Osteoblast (primary cell): Measurements from ENCODE around the gene ZNF740. TPM values are rescaled to one million over a fixed set of nuclear protein-coding genes. Genes with fewer than 3 reads are reported as not detected.

Experiments used
- DNase-seq: peaks from one replicate; pipeline ENCODE4 v3.0.0; 2011; ENCODE audit warnings: low spot score, mixed read lengths; ENCODE audit not compliant: insufficient read length; ENCODE audit errors: missing footprints
- H2AFZ ChIP-seq: 2 replicates; pipeline ENCODE4 v1.6.0; 2011; ENCODE audit warnings: mild to moderate bottlenecking, low read length
- H3K27ac ChIP-seq: 2 replicates; pipeline ENCODE4 v1.5.1; 2011; ENCODE audit warnings: mild to moderate bottlenecking, low read depth, low read length, moderate library complexity
- H3K27me3 ChIP-seq: 2 replicates; pipeline ENCODE4 v1.6.0; 2012; ENCODE audit warnings: mild to moderate bottlenecking, control low read depth, inconsistent platforms, low read length, moderate library complexity; ENCODE audit not compliant: insufficient read depth
- H3K36me3 ChIP-seq: 2 replicates; pipeline ENCODE4 v1.5.1; 2011; ENCODE audit warnings: mild to moderate bottlenecking, low read length, control low read depth, moderate library complexity; ENCODE audit not compliant: insufficient read depth
- H3K4me1 ChIP-seq: 2 replicates; pipeline ENCODE4 v1.5.1; 2011; ENCODE audit warnings: mild to moderate bottlenecking, low read length, control low read depth, moderate library complexity; ENCODE audit not compliant: insufficient read depth
- H3K4me2 ChIP-seq: 2 replicates; pipeline ENCODE4 v1.6.0; 2011; ENCODE audit warnings: mild to moderate bottlenecking, low read length; ENCODE audit not compliant: insufficient read depth
- H3K4me3 ChIP-seq: fragments of 200-600 bp; sonication (generic); 3 replicates; pipeline ENCODE4 v1.5.1; 2012; ENCODE audit warnings: mild to moderate bottlenecking, low read length, inconsistent platforms; ENCODE audit not compliant: insufficient read depth
- H3K79me2 ChIP-seq: 2 replicates; pipeline ENCODE4 v1.6.0; 2012; ENCODE audit warnings: mild to moderate bottlenecking, low read length, control low read depth, inconsistent platforms; ENCODE audit not compliant: insufficient read depth
- H3K9me3 ChIP-seq: 2 replicates; pipeline ENCODE4 v1.5.1; 2011; ENCODE audit warnings: low read depth, low read length, control low read depth
- H4K20me1 ChIP-seq: 2 replicates; pipeline ENCODE4 v1.6.0; 2012; ENCODE audit warnings: mild to moderate bottlenecking, low read length, control low read depth; ENCODE audit not compliant: insufficient read depth
- CTCF ChIP-seq: IDR thresholded peaks from 2 replicates; pipeline ENCODE4 v1.5.1; 2011; ENCODE audit warnings: mild to moderate bottlenecking, low read depth, low read length, moderate library complexity; ENCODE audit errors: extremely low read depth
- total RNA-seq: library from RNA; depleted of rRNA; stranded (reverse); fragments of >200 nt; gene quantifications from 2 replicates; pipeline ENCODE4 v1.2.3, GENCODE V29; 2012

Gene ZNF740
- total RNA-seq, 1 donor: 19.5 TPM

- Histone ChIP-seq H3K4me2 (peak overlapping the region; percentile 99), H3K27ac (peak overlapping the region; percentile 93), H3K79me2 (peaks cover 52% of the 10 kb centered on the region), H3K4me1 (peaks cover 60% of the 10 kb centered on the region), H2AFZ (peak overlapping the region; percentile 60), H3K36me3 (peaks cover 10% of the 10 kb centered on the region), H3K9me3 (no peaks in the 10 kb centered on the region), H3K27me3 (no peaks in the 10 kb centered on the region), H4K20me1 (peaks cover 1% of the 10 kb centered on the region), H3K4me3 (peak overlapping the region; percentile 89)
- DNase-seq: peak; percentile 96
- TF ChIP-seq CTCF: no peak
These were observed 38.9 kb downstream of the ZNF740 start for GRCh38 chr12:53219292-53219955.

- H3K27ac ChIP-seq: peak overlapping the region; percentile 93
- H3K9me3 ChIP-seq: no peaks in the 10 kb centered on the region
- H3K27me3 ChIP-seq: no peaks in the 10 kb centered on the region
- H3K36me3 ChIP-seq: peaks cover 5% of the 10 kb centered on the region
- peak overlapping the region; percentile 99 for H3K4me2 ChIP-seq
- H2AFZ ChIP-seq: peak overlapping the region; percentile 71
- H4K20me1 ChIP-seq: no peaks in the 10 kb centered on the region
- H3K79me2 ChIP-seq: peaks cover 46% of the 10 kb centered on the region
- peak overlapping the region; percentile 89 for H3K4me3 ChIP-seq
- TF ChIP-seq CTCF: no peak
- H3K4me1 ChIP-seq: peaks cover 67% of the 10 kb centered on the region
- peak; percentile 98 for DNase-seq
These were observed 39.6 kb downstream of the ZNF740 start for GRCh38 chr12:53219956-53220693.

- peak overlapping the region; percentile 71 for H2AFZ ChIP-seq
- H4K20me1 ChIP-seq: no peaks in the 10 kb centered on the region
- H3K27ac ChIP-seq: peak overlapping the region; percentile 85
- H3K79me2 ChIP-seq: peaks cover 40% of the 10 kb centered on the region
- peak; percentile 100 for DNase-seq
- peaks cover 70% of the 10 kb centered on the region for H3K4me1 ChIP-seq
- H3K9me3 ChIP-seq: no peaks in the 10 kb centered on the region
- H3K36me3 ChIP-seq: no peaks in the 10 kb centered on the region
- TF ChIP-seq CTCF: no peak
- H3K27me3 ChIP-seq: no peaks in the 10 kb centered on the region
- H3K4me2 ChIP-seq: peak overlapping the region; percentile 99
- peak overlapping the region; percentile 89 for H3K4me3 ChIP-seq
These were observed 40.2 kb downstream of the ZNF740 start for GRCh38 chr12:53220694-53221202.
